ENCODE measurements around the gene GPC5. TPM values are rescaled to one million over a fixed set of nuclear protein-coding genes. Genes with fewer than 3 reads are reported as not detected.

Gene GPC5
- total and polyA plus RNA-seq, 2 of the 8 experiments (the other 6 are each of a cell fraction or from before 2014, with no cell fraction given): 0.20 to 0.39 TPM

- Histone ChIP-seq H2BK20ac (ENCODE audit: low read length) (no peak overlapping the region), H3K23ac (ENCODE audit: insufficient read length) (no peak overlapping the region), H3K9me3 (ENCODE audit: insufficient read depth in 2 of 2, low read depth in 1 of 2, low read length in 1 of 2) (no peaks in the 10 kb centered on the region), H3K27me3 (replicated peaks in 1 of 4; ENCODE audit: control insufficient read depth in 3 of 4, extremely low read depth in 1 of 4, insufficient read depth in 3 of 4, low read length in 3 of 4) (no peaks in the 10 kb centered on the region), H3K36me3 (ENCODE audit: control insufficient read depth in 2 of 4, insufficient read depth in 4 of 4, low read length in 3 of 4) (no peaks in the 10 kb centered on the region), H3K9ac (replicated peaks in 1 of 4; ENCODE audit: extremely low read depth in 1 of 4, low read depth in 3 of 4, low read length in 3 of 4) (no peak overlapping the region), H3K18ac (ENCODE audit: extremely low read depth, low read length) (no peak overlapping the region), H2BK15ac (ENCODE audit: low read length) (no peak overlapping the region), H2BK120ac (replicated peaks; ENCODE audit: low read depth, low read length) (no peak overlapping the region), H4K91ac (replicated peaks; ENCODE audit: insufficient read length, low read length) (no peak overlapping the region), H3K14ac (ENCODE audit: insufficient read length) (no peak overlapping the region), H3K4me2 (ENCODE audit: insufficient read depth in 1 of 2, low read depth in 2 of 2, low read length in 2 of 2) (no peak overlapping the region), H4K20me1 (replicated peaks in 1 of 2; ENCODE audit: control insufficient read depth in 1 of 2, insufficient read depth in 2 of 2, low read length in 2 of 2) (no peaks in the 10 kb centered on the region), H3K56ac (replicated peaks; ENCODE audit: insufficient read length, low read depth, low read length) (no peak overlapping the region), H2AFZ (ENCODE audit: low read length) (no peak overlapping the region), H3K4me3 (ENCODE audit: extremely low read depth in 1 of 4, insufficient read depth in 2 of 4, low read depth in 3 of 4, low read length in 4 of 4) (no peak overlapping the region), H3K27ac (ENCODE audit: low read depth, low read length) (no peak overlapping the region), H2BK12ac (ENCODE audit: low read depth, low read length) (no peak overlapping the region), H3K4ac (replicated peaks; ENCODE audit: insufficient read length, low read depth, low read length) (no peak overlapping the region), H2BK5ac (ENCODE audit: low read depth, low read length) (no peak overlapping the region), H2AK5ac (ENCODE audit: low read depth, low read length) (no peak overlapping the region), H3K4me1 (replicated peaks in 1 of 4; ENCODE audit: control insufficient read depth in 3 of 4, insufficient read depth in 4 of 4, low read length in 3 of 4) (no peaks in the 10 kb centered on the region), H3K23me2 (ENCODE audit: low read depth, low read length) (no peaks in the 10 kb centered on the region), H4K5ac (ENCODE audit: insufficient read length, low read depth, low read length) (no peak overlapping the region), H3K79me1 (ENCODE audit: low read depth, low read length) (no peaks in the 10 kb centered on the region), H3K79me2 (ENCODE audit: control insufficient read depth in 1 of 2, insufficient read depth in 2 of 2, low read length in 2 of 2) (no peaks in the 10 kb centered on the region), H4K8ac (ENCODE audit: extremely low read depth, insufficient read depth, low read length) (no peak overlapping the region)
- FAIRE-seq (no peak), DNase-seq (ENCODE audit: low read depth in 1 of 2, low spot score in 2 of 2) (no peak)
- ChIA-PET POLR2A (ENCODE audit: partially characterized antibody) (no interaction called here), CTCF (ENCODE audit: partially characterized antibody) (no interaction called here)
- no peak for TF ChIP-seq TEAD4 (IDR thresholded peaks at IDR 0.05; ENCODE audit: low read depth, low read length)
- TF ChIP-seq NANOG (IDR thresholded peaks at IDR 0.05; ENCODE audit: insufficient read depth, low read depth, low read length, poor library complexity, severe bottlenecking): no peak
- no peak for TF ChIP-seq ZNF274 (IDR thresholded peaks at IDR 0.05; ENCODE audit: borderline replicate concordance, extremely low read depth, low read length)
- no peak for TF ChIP-seq SP4 (IDR thresholded peaks at IDR 0.05; ENCODE audit: low read length)
- TF ChIP-seq POU5F1 (IDR thresholded peaks at IDR 0.05; ENCODE audit: low read depth, low read length): no peak
- no peak for TF ChIP-seq SIRT6 (IDR thresholded peaks at IDR 0.05; ENCODE audit: low read length)
- TF ChIP-seq CHD1 (IDR thresholded peaks at IDR 0.05; ENCODE audit: low read depth, low read length): no peak
- no peak for TF ChIP-seq BACH1 (IDR thresholded peaks at IDR 0.05; ENCODE audit: low read length)
- no peak for TF ChIP-seq BCL11A (IDR thresholded peaks at IDR 0.05; ENCODE audit: low read depth in 2 of 2, low read length in 2 of 2)
- no peak for TF ChIP-seq CBX5 (IDR thresholded peaks at IDR 0.05; ENCODE audit: low read depth, low read length)
- TF ChIP-seq ATF3 (IDR thresholded peaks at IDR 0.05; ENCODE audit: insufficient read depth, low read depth, low read length): no peak
- TF ChIP-seq SUZ12 (IDR thresholded peaks at IDR 0.05; ENCODE audit: low read length): no peak
- WGBS, 2 experiments (ENCODE audit: extremely low coverage in 1 of 2, insufficient coverage in 1 of 2, insufficient read length in 1 of 2, insufficient replicate concordance in 2 of 2, low coverage in 1 of 2, low lambda C conversion rate in 2 of 2, missing lambda C conversion rate in 1 of 2): 95% methylated on average over 3 of the region's 3 CpGs; no CpG with 5 or more reads in 1 of the 2 experiments
Measured at GRCh38 chr13:91539286-91540157, 141.1 kb downstream of the GPC5 start.

All from H1 (cell line).